ENCODE results near the gene KLHL29.

DNA sequence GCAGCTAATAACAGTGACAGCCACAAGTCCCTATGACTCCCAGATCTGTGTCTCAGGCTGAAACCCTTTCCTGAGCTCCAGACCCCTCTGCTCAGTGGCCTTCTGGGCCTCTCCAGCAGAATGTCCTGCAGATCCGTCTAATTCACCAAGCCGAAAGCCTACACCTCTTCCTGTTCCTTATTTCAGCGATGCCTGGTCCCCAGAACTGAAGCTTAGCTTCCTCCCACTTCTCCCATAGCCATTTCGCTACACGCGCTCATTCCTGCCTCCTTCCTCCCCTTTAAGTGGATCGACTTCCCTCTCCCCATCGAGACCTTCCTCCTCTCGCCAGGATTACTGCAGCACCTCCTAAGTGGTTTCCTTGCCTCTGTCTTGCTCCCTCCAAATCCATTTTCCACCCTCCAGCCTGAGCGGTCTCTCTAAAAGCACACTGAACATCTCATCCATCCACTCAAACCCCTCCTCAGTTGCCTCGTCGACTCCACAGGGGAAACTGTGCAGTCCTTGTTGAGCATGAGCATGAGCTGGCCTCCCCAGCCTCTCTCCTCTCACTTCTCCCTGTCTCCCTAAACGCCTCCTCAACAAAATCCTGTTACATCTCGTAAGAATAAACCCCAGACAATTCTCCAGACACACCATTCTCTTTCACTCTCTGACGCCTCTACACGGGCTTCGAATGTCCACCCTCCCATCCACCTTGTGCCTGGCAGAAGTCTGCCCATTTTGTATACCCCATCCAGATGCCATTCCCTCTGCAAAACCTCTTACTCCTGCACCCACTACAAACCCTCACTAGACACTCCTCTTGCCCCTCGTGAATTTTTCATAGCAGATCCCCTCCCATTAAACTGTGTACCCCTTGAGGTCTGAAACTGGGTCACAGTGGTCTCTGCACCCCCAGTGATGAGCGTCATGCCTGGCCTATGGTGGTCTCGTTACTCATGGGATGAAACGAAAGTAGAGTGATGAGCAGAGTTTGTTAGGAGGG is 309.4 kb downstream of the KLHL29 start:
- TF ChIP-seq, protein P1, sequence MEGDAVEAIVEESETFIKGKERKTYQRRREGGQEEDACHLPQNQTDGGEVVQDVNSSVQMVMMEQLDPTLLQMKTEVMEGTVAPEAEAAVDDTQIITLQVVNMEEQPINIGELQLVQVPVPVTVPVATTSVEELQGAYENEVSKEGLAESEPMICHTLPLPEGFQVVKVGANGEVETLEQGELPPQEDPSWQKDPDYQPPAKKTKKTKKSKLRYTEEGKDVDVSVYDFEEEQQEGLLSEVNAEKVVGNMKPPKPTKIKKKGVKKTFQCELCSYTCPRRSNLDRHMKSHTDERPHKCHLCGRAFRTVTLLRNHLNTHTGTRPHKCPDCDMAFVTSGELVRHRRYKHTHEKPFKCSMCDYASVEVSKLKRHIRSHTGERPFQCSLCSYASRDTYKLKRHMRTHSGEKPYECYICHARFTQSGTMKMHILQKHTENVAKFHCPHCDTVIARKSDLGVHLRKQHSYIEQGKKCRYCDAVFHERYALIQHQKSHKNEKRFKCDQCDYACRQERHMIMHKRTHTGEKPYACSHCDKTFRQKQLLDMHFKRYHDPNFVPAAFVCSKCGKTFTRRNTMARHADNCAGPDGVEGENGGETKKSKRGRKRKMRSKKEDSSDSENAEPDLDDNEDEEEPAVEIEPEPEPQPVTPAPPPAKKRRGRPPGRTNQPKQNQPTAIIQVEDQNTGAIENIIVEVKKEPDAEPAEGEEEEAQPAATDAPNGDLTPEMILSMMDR (IDR thresholded peaks at IDR 0.05; ENCODE audit: low read depth, low read length) = no peak
- TF ChIP-seq, protein P2, sequence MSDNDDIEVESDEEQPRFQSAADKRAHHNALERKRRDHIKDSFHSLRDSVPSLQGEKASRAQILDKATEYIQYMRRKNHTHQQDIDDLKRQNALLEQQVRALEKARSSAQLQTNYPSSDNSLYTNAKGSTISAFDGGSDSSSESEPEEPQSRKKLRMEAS (IDR thresholded peaks at IDR 0.05; ENCODE audit: low read depth, low read length) = no peak
- TF ChIP-seq POLR2A (IDR thresholded peaks at IDR 0.05; ENCODE audit: extremely low read depth, insufficient read length) (no peak), MYC (IDR thresholded peaks at IDR 0.05; ENCODE audit: low read depth, low read length) (no peak)

All from NB4 (cell line).